Stimulated activated CD4-positive, alpha-beta T cell treated with anti-CD3 and anti-CD28 coated beads, Interleukin-4, amount 100 ng/mL, for 1 hour (primary cell): Measurements from ENCODE around the gene TNS2.

Experiments
- DNase-seq: peaks from one replicate; pipeline ENCODE4 v3.0.0-alpha.2; 2020

TNS2 gene

GRCh38 chr12:53068811-53069585 is 19.1 kb downstream of the TNS2 start:
- no peak for DNase-seq

- no peak for DNase-seq
Measured at GRCh38 chr12:53069621-53070410, 20.0 kb downstream of the TNS2 start.

- no peak for DNase-seq
Measured at GRCh38 chr12:53070877-53071492, 21.1 kb downstream of the TNS2 start.

GRCh38 chr12:53071591-53072551 is 22.0 kb downstream of the TNS2 start:
- DNase-seq: no peak

- DNase-seq: no peak
Measured at GRCh38 chr12:53073881-53074280, 24.0 kb downstream of the TNS2 start.

GRCh38 chr12:53074283-53074998 is 24.6 kb downstream of the TNS2 start:
- DNase-seq: no peak

- no peak for DNase-seq
Measured at GRCh38 chr12:53074999-53075370, 25.1 kb downstream of the TNS2 start.

- no peak for DNase-seq
Measured at GRCh38 chr12:53076461-53076860, 26.6 kb downstream of the TNS2 start.

GRCh38 chr12:53077030-53077429 is 27.2 kb downstream of the TNS2 start:
- no peak for DNase-seq

GRCh38 chr12:53078425-53079225 is 28.8 kb downstream of the TNS2 start:
- no peak for DNase-seq

- peak; percentile 93 for DNase-seq
Measured at GRCh38 chr12:53079226-53080117, 29.6 kb downstream of the TNS2 start, which contains the start of gene SPRYD3. SPRYD3 (minus strand) TSS chr12:53079390; CDS start chr12:53079333, 57 bp downstream.

GRCh38 chr12:53082637-53083175 is 32.8 kb downstream of the TNS2 start:
- no peak for DNase-seq

GRCh38 chr12:53086361-53086760 is 36.5 kb downstream of the TNS2 start:
- no peak for DNase-seq

- no peak for DNase-seq
Measured at GRCh38 chr12:53090105-53090504, 40.2 kb downstream of the TNS2 start.

GRCh38 chr12:53090554-53090953 is 40.7 kb downstream of the TNS2 start:
- no peak for DNase-seq

GRCh38 chr12:53091756-53092155 is 41.9 kb downstream of the TNS2 start:
- DNase-seq: no peak

GRCh38 chr12:53093777-53094393 is 44.0 kb downstream of the TNS2 start:
- no peak for DNase-seq

GRCh38 chr12:53094394-53094787 is 44.5 kb downstream of the TNS2 start:
- DNase-seq: no peak
